Stimulated activated CD4-positive, alpha-beta T cell treated with anti-CD3 and anti-CD28 coated beads, Interleukin-4, amount 100 ng/mL, for 1 hour (primary cell): Measurements from ENCODE around the gene LYSET.
"Not testable (repeated sequence)": the region's sequence is repeated elsewhere in the genome, so short reads cannot be mapped to it uniquely, and the experiment has no call there.

Experiments used
- DNase-seq: peaks from one replicate; pipeline ENCODE4 v3.0.0-alpha.2; 2020

The LYSET gene

DNA sequence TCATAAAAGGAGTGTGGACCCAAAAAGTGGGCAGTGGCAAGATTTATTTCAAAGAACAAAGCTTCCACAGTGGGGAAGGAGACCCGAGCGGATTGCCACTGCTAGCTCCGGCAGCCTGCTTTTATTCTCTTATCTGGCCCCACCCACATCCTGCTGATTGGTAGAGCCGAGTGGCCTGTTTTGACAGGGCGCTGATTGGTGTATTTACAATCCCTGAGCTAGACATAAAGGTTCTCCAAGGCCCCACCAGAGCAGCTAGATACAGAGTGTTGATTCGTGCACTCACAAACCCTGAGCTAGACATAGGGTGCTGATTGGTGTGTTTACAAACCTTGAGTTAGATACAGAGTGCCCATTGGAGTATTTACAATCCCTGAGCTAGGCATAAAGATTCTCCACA, 15.5 kb upstream of the LYSET start:
- DNase-seq, result not testable (repeated sequence)

DNA sequence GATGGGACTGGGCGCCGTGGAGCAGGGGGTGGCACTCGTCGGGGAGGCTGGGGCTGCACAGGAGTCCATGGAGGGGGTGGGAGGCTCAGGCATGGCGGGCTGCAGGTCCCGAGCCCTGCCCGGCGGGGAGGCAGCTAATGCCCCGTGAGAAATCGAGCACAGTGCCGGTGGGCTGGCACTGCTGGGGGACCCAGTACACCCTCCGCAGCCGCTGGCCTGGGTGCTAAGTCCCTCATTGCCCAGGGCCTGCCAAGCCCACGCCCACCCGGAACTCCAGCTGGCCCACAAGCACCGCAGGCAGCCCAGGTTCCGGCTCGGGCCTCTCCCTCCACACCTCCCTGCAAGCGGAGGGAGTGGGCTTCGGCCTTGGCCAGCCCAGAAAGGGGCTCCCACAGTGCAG, 15.0 kb upstream of the LYSET start:
- DNase-seq, result not testable (repeated sequence)

DNA sequence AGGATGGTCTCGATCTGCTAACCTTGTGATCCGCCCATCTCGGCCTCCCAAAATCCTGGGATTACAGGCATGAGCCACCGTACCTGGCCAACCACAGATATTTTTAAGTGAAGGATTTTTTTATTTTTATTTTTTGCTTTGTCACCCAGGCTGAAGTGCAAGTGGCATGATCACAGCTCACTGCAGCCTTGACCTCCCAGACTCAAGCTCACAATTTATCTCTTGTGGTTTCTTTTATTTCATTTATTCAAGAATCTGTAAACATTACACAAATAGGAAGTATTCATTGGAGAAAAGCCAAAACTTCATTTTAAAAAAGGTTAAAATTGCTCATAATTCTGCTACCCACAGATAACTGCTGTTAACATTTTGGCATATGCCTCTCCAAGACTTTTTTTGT, 13.7 kb upstream of the LYSET start:
- no peak for DNase-seq

DNA sequence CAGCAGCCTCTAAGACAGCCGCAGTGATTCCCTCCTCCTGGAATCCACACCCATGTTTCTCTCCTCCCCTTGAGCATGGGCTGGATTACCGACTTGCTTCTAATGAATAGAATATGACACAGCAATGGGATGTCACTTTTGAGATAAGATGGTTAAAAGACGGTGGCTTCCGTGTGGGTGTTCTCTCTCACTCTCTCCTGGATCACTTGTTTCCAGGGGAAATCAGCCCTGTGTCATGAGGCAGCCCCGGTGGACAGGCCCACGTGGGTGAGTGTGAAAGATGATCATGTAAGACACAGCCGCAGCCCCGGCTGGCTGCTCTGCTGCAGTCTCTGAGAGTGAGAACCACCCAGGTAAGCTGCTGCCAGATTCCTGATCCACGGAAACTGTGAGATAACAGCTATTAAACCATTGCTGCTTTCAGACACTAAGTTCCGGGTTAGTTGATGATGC, 11.1 kb upstream of the LYSET start:
- DNase-seq, result no peak

DNA sequence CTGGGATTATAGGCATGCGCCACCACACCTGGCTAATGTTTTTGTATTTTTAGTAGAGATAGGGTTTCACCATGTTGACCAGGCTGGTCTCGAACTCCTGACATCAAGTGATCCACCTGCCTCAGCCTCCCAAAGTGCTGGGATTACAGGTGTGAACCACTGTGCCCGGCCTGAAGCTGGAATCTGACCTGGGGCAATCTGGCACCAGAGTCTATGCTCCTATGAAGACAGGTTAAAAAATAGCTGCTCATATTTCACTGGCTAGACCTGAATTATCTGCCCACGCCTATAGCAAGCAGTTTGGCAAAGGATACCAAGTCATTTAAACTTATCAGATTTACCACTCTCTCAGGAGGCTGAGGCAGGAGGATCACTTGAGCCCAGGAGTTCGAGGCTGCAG, 10.4 kb upstream of the LYSET start:
- DNase-seq, result not testable (repeated sequence)

DNA sequence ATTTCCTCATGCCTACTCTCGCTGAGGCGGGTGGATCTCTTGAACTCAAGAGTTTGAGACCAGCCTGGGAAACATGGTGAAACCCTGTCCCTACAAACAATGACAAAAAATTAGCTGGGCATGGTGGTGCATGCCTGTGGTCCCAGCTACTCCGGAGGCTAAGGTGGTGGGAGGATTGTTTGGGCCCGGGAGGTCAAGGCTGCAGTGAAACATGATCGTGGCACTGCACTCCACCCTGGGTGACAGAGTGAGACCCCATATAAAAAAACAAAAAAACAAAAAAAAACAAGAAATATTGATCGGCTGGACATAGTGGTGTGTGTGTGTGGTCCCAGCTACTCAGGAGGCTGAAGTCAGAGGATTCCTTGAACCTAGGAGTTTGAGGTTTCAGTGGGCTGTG, 9.6 kb upstream of the LYSET start:
- no peak for DNase-seq

DNA sequence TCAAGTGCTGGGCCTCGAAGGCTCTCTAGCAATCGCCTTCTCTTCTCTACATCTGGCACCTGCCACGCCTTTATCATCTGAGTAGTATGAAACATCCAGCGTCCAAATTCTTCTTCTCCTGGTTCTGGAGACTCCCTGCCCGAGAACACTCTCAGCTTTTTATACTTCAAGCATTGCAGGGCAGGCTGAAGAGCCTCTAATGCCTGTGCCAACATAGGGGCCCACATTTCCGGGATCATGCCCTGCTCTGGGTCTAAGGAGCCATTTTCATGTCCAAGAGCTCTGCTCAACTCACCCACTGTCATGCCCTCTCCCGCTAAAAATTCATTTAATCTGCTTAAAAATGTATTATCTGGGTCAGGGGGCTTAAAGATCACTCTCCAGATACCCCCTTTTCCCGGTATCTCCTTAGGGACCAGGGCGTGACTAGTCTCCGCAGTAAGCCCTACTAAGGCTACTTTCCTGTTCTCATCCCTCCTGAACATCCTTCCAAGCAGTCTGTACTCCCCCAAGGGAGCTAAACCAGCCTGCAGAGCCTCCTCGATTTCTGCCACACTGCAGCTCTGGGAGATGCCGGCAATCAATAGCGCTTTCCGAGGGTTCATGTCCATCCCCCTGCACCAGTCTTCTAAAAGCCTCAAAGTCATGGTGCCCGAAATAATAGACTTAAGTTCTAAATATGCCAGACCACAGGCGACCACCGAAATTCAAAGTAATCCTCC, 1.4 kb upstream of the LYSET start:
- DNase-seq, result no peak

DNA sequence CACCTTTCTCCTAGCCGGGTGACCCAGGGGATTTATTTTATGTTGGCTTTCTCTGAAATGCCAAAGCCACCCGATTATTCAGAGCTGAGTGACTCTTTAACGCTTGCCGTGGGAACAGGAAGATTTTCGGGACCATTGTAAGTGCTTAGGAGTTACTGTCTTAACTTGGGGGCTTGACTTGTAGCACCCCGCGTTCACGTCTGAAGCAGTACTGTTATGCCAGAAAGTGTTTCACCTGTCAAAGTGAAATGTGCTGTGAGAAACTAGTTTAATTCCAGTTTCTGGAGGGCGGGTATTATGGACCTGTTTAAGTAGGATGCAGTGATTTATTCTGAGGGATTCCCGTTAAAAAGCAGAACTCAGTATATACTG, 218 bp downstream of the LYSET start:
- DNase-seq, result no peak

DNA sequence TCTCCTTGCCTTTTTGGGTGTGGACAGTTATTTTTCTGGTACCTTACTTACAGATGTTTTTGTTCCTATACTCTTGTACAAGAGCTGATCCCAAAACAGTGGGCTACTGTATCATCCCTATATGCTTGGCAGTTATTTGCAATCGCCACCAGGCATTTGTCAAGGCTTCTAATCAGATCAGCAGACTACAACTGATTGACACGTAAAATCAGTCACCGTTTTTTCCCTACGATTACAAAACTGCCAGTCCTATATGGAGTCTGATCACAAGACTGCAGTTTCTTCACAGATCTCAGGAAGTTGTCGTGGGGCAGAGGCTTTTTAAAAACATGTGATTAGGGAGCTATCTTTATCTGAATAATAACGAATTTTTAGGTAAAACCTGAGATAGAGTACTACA, 1.3 kb downstream of the LYSET start:
- DNase-seq, result no peak

DNA sequence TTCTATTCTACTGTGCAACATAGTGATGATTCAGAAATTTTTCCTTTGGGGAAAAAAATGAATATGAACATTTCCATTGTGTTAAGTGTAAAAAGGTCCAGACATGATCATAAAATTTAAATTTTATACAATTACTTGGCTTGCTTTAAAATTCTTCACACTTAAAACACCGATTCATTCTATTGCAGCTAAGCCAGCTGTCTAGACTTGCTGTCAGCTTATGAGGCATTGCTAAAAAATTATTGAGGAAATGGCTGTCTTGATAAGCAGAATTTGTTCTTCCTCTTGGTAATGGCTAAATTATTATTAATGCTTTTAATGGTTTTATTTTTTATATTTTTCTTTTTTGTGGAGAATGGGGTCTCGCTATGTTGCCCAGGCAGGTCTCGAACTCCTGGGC, 1.8 kb downstream of the LYSET start:
- no peak for DNase-seq

DNA sequence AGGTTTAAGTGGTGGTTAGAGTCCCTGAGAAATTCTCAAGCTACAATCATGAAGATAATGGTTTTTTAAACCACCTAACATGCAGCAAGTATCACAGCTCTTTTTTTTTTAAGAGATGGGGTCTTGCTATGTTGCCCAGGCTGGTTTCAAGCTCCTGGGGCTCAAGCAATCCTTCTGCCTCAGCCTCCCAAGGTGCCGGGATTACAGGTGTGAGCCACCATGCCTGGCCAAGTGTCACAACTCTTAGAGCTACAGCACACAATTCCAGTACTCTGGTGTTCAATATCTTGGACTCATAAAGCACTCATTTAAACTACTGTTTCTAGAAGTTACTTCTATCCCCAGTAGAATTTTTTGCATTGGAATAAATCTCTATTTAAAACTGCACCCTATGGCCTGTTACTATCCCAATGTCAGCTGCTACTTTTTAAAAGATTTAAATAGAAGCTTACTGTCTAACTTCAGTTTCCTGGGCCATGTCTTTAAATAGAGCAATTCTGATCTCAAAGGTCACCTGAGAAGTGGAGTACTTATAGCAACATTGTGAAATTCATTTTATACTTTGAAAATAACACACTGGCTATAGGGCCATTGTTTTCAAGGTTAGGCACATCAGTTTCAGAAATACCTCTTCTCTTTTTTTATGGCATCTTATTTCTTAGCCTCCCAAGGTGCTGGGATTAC, 10.3 kb downstream of the LYSET start:
- no peak for DNase-seq

DNA sequence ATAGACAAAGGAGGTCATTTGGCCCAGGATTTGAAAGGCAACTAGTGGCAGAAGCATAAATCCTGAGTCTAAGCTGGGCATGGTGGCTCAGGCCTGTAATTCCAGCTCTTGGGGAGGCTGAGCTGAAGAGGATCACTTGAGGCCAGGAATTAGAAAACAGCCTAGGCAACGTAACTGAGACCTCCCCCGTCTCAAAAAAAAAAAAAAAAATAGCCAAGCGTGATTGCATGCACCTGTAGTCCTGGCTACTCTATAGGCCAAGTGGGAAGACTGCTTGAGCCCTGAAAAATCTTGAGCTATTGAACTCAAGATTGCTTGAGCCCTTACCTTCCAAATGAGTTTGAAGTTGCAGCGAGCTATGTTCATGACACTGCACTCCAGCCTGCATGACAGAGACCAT, 13.9 kb downstream of the LYSET start:
- DNase-seq, result no peak

DNA sequence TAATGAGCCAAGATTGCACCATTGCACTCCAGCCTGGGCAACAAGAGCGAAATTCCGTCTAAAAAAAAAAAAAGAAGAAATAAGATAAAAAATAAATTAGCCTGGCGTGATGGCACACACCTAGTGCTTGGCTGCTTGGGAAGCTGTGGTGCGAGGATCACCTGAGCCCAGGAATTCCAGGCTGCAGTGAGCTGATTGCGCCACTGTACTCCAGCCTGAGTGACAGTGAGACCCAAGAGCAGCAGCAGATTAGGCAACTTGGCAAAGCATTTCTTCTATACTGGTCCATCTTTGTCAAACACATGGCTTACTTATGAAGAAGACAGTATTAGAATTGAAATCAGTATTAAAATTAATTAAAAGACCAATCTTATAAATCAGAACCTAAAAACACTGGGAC, 15.4 kb downstream of the LYSET start:
- no peak for DNase-seq

DNA sequence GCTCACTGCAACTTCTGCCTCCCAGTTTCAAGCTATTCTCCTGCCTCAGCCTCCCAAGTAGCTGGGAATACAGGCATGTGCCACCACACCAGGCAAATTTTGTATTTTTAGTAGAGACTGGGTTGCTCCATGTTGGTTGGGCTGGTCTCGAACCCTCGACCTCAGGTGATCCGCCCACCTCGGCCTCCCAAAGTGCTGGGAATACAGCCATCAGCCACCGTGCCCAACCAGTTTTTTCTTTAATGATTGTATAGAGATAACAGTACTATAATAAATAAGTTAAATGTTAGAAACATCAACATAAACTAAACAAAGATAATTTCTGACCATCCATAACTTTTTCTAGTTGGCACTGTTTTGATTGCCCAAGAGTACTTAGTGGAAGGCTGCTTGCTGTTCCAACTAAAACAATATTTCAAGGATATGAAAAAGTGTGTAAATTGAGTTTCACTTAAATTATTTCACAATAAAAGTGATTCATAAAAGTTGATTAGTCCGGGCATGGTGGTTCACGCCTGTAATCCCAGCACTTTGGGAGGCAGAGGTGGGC, 16.1 kb downstream of the LYSET start:
- no peak for DNase-seq

DNA sequence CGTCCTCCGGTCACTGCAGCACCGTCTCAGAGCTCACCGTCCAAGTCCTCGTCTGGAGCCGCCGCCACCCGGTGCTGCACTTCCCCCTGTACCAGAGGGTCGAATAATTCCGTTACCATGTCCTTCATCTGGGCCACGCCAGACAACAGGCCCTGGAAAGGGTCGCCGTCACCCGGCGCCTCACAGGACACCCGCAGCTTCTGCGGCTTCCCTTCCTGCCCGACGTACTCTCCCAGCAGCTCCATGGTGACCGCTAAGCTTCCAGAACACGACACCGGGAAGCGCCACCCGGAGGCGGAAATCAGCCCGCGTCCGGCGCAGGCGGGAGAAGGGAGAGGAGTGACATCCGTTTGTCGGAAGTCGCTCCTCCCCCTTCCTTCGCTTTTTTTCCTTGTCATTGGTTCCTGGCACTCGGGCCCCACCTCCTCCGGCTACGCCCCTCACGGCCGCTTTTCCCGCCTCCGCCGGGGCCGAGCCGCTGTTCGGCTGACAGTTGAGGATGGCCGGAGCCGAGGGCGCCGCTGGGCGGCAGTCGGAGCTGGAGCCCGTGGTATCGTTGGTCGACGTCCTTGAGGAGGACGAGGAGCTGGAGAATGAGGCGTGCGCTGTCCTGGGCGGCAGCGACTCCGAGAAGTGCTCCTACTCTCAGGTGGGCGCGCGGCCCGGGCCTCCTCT, 21.8 kb downstream of the LYSET start, which contains the start of the genes GON7 and UBR7:
TSS of gene GON7 (minus strand) at position 273 of the 675 bp plus-strand sequence. CDS start at position 245, 28 bp downstream.
TSS of gene UBR7 (plus strand) at position 464 of the 675 bp plus-strand sequence. CDS start at position 500, 36 bp downstream.
- DNase-seq, result peak; percentile 85

DNA sequence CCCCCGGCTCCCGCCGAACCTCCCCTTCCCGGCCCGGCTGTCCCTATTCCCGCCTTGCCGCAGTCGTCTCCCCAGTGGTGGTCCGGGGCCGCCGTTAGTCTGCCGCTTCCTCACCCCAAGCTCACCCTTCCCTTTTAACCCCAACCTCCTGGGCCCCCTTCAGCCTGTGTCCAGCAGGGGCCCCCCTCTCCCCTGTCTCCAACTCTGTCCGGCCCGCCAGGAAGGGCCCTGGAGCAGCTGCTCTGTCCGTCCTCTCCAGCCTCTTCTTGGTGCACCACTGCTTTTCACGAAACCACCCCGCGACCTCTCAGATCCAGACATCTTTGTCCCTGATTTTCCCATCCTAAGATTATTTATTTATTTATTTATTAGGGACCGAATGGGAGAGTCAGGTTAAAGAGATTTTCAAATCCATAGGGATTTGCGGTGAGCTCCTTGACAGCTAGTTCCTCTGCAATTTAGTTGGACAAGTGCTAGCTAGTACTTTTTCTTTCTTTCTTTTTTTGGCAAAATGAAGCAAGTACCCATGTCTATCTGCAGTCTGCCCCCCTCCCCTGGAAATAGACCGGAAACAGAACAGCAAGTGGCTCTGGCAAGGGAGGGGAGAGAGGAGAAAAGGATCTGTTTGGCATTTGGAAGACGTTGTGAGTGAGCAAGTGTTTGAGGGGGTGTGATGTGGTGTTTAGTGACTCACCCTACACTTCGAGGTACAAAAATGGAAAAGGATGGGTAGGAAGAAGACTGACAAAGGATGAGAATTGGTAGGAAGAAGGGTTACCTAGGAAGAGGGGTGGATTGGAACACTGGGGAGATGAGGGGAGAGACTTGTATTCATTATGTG, 22.6 kb downstream of the LYSET start:
- no peak for DNase-seq

DNA sequence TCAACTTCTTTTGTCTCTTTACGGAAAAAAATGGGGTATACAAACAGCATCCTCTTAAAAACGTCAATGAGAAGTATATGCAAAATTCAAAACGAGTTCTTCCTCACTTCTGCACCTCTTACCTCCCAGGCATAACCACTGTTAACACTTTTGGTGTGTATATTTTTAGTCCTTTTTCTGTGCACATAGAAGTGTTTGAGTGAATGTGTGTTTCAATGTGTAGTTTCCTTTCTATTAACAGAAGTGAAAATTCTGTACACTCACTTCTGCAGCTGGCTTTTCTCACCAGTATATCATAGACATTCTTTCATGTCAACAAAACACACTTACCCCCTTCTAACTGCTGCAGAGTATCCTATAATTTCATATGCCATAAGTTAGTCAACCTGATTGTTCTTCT, 27.3 kb downstream of the LYSET start:
- no peak for DNase-seq

DNA sequence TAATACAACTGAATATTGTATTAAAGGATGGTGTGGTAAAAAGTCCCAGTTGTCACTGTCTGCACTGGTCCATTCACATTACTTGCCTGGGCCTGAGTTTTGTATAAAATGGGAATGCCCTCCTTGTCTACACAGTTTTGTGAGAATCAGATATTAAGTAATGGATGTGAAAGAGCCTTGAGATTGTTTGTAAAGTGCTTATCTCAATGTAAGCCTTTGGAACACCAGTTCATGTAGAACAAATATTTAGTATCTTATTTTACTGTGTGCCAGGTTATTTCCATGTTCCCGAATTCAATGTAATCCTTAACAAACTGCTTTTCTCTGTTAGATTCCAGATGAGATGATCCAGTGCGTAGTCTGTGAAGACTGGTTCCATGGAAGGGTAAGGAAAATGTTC, 29.5 kb downstream of the LYSET start:
- no peak for DNase-seq

DNA sequence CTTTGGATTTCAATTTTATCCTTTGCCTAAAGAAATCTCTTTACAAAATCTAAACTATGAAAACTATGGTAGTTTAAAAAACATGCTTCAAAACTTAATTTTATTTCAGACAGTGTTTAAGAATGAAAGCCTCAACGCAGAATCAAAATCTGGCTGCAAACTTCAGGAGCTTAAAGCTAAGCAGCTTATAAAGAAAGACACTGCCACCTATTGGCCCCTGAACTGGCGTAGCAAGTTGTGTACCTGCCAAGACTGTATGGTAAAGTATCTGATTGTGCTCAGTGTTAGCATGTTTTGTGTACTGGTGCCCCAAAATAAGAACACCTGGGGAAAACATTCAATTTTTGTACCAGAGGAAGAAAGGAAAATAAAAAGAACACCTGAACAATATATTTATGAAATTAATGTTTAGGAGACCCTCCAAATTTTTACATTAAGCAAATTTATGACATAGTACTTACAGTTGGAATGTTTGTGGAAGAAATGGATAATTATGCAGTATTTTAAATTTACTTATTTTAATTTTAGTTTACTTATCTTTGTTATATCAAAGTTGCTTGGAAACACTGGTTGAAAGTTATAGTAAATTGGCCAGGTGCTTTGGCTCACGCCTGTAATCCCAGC, 34.1 kb downstream of the LYSET start:
- DNase-seq, result peak; percentile 36

DNA sequence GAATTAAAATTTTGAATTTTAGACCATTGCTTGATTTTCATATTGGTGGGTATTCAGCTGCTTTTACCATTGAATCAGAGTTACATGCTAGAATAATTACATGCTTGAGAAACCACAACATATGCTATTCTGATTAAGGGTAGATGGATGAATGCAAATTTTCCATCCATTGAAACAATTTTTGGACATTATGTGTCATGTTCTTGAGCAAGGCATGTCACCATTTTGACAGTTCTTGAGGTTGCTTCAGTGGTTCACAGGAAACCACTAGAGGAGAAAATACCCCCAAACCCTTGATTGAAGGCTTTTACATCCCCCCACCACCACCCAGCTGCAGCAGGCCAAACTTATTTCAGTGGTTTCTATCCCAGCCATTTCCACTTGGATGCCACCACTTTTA, 35.4 kb downstream of the LYSET start:
- DNase-seq, result no peak

DNA sequence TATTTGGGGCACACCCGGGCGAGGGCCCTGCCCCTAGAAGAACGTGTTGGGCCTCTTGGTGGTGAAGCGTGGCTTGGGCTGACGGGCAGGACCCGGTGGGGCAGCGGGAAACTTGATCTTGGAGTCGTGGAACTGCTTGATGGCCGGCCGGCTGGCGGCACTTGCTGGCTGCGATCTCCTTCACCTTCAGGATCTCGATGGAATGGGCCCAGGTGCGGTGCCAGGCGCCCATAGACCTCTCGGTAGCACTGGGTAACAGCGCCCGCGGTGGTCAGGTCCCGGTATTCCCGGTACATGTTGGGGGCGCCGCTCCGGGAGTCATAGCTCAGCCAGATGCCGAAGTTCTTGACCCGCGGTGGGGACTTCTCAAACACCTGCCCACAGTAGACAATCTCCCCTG, 38.4 kb downstream of the LYSET start:
- DNase-seq, result no peak

DNA sequence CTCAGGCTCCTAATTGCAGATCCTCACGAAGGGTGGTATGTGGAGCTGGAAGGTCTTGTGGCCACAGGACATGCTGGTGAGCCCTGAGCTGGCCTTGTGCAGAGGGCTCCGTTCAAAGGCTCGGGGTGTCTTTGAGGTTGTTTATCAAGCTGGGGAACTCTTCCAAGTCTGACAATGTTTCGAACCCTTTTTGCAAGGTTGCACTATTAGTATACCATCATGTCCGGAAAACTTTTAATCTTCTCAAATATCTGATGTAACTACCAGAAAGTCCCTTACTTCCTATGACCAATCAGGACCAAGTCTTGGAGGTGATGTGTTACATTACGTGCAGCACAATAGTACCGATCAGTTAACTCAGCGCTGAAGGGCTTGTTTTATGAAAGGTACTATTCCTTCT, 43.4 kb downstream of the LYSET start:
- DNase-seq, result no peak
